GM12878 (cell line): ENCODE measurements around the gene HIVEP3. TPM values are rescaled to one million over a fixed set of nuclear protein-coding genes. Genes with fewer than 3 reads are reported as not detected.

ENCODE experiments used
- ATAC-seq: fragments of 200-7000 bp; cut with Tn5 transposase; 3 replicates; pipeline ENCODE4 v1.9.1; 2020; ENCODE audit warnings: mild to moderate bottlenecking, moderate library complexity
- BruUV-seq: library from RNA; stranded (reverse); fragments of 400-500 nt; replicated peaks from 2 replicates; lab custom pipeline; 2021; lab: Mats Ljungman, UMichigan
- CTCF ChIA-PET: fragments of 300-600 bp; sonication (Branson Sonifier 250); formaldehyde crosslinking; extraction: SDS; loops from one replicate; lab custom pipeline; 2021; ENCODE audit warnings: inconsistent platforms; lab: Yijun Ruan, JAX
- POLR2A ChIA-PET: fragments of 350-600 bp; formaldehyde crosslinking; extraction: SDS; loops from one replicate; lab custom pipeline; 2021; ENCODE audit warnings: inconsistent platforms; lab: Charles Lee
- RAD21 ChIA-PET: fragments of 300-600 bp; sonication (Branson Sonifier 250); formaldehyde crosslinking; loops from one replicate; lab custom pipeline; 2023; ENCODE audit warnings: antibody characterized with exemption; ENCODE audit not compliant: unreplicated experiment; lab: Charles Lee
- SMC1A ChIA-PET: fragments of 300-600 bp; sonication (Branson Sonifier 250); formaldehyde crosslinking; loops from one replicate; lab custom pipeline; 2023; ENCODE audit not compliant: unreplicated experiment, uncharacterized antibody; lab: Charles Lee
- DNase-seq: peaks from one replicate; pipeline ENCODE4 v3.0.0-alpha.2; 2011; ENCODE audit warnings: low read depth, low spot score
- FAIRE-seq: peaks from 3 replicates; lab custom pipeline; 2011; peaks lifted over from hg19 to GRCh38; lab: Jason Lieb, UNC
- H2AFZ ChIP-seq: 2 replicates; pipeline ENCODE4 v1.6.0; 2011; ENCODE audit warnings: low read depth, low read length, control low read depth; ENCODE audit not compliant: control insufficient read depth
- H3K27ac ChIP-seq: 2 replicates; pipeline ENCODE4 v1.5.1; 2011; ENCODE audit warnings: control low read depth; ENCODE audit not compliant: control insufficient read depth, insufficient read depth
- H3K27me3 ChIP-seq, 2 experiments: replicated peaks in 1 of 2; 2 replicates each; pipeline versions ENCODE4 v1.6.0 to v1.6.1; 2011; ENCODE audit warnings: low read length in 1 of 2; ENCODE audit not compliant: control insufficient read depth in 2 of 2, insufficient read depth in 2 of 2
- H3K36me3 ChIP-seq, 2 experiments: 2 replicates each; pipeline ENCODE4 v1.5.1; 2011; ENCODE audit warnings: low read length in 1 of 2; ENCODE audit not compliant: control insufficient read depth in 2 of 2, insufficient read depth in 2 of 2
- H3K4me1 ChIP-seq: 2 replicates; pipeline ENCODE4 v1.6.1; 2011; ENCODE audit warnings: mild to moderate bottlenecking, low read length, moderate library complexity, mixed read lengths; ENCODE audit not compliant: control insufficient read depth, insufficient read depth
- H3K4me2 ChIP-seq: 2 replicates; pipeline ENCODE4 v1.6.0; 2011; ENCODE audit warnings: control low read depth; ENCODE audit not compliant: control insufficient read depth, insufficient read depth
- H3K4me3 ChIP-seq: fragments of 200-600 bp; sonication (generic); 2 replicates; pipeline ENCODE4 v1.5.1; 2016
- H3K79me2 ChIP-seq: 2 replicates; pipeline ENCODE4 v1.6.0; 2011; ENCODE audit warnings: low read length; ENCODE audit not compliant: control insufficient read depth, insufficient read depth
- H3K9ac ChIP-seq: 2 replicates; pipeline ENCODE4 v1.8.0; 2011; ENCODE audit warnings: low read length, control low read depth, mixed read lengths; ENCODE audit not compliant: control insufficient read depth, insufficient read depth
- H3K9me3 ChIP-seq: replicated peaks from 3 replicates; pipeline ENCODE4 v1.5.1; 2011; ENCODE audit warnings: mild to moderate bottlenecking, low read length; ENCODE audit not compliant: control insufficient read depth, insufficient read depth
- H4K20me1 ChIP-seq: 2 replicates; pipeline ENCODE4 v1.6.0; 2011; ENCODE audit not compliant: control insufficient read depth, insufficient read depth
- CEBPZ ChIP-seq: fragments of 150-350 bp; IDR thresholded peaks from 2 replicates; pipeline ENCODE4 v1.6.1; 2016; ENCODE audit warnings: low read depth, low read length
- IRF4 ChIP-seq: IDR thresholded peaks from 2 replicates; pipeline ENCODE4 v1.6.1; 2011; ENCODE audit warnings: low read depth, low read length
- MAX ChIP-seq: IDR thresholded peaks from 2 replicates; pipeline ENCODE4 v1.6.1; 2012; ENCODE audit warnings: low read depth, low read length, improper control_type of control experiment
- PAX5 ChIP-seq: IDR thresholded peaks from 2 replicates; pipeline ENCODE4 v1.6.1; 2011; ENCODE audit warnings: low read depth, low read length, borderline replicate concordance
- RCOR1 ChIP-seq: conservative IDR thresholded peaks from 2 replicates; pipeline ENCODE4 v1.6.1; 2012; ENCODE audit warnings: low read depth, low read length, improper control_type of control experiment
- USF2 ChIP-seq: IDR thresholded peaks from 2 replicates; pipeline ENCODE4 v1.6.1; 2011; ENCODE audit warnings: low read depth, low read length, improper control_type of control experiment, borderline replicate concordance
- ZBTB33 ChIP-seq: fragments of 450-650 bp; IDR thresholded peaks from 2 replicates; pipeline ENCODE4 v1.6.1; 2017; ENCODE audit warnings: mild to moderate bottlenecking
- ZBTB4 ChIP-seq: fragments of 450-650 bp; formaldehyde crosslinking; IDR thresholded peaks from 2 replicates; pipeline ENCODE4 v1.4.0; 2022; ENCODE audit warnings: mild to moderate bottlenecking, moderate library complexity
- WGBS: methylation state at CpG from one replicate; pipeline ENCODE4 v1.1.6; 2016; ENCODE audit warnings: low lambda C conversion rate; ENCODE audit not compliant: insufficient replicate concordance, insufficient coverage; ENCODE audit errors: missing lambda C conversion rate; 5-methylcytosine and 5-hydroxymethylcytosine counted together
- in situ Hi-C: fragments of 300-500 bp; cut with MboI; formaldehyde crosslinking; loops from 9 replicates; pipeline ENCODE4 v1.14.3; 2018; ENCODE audit warnings: mixed read lengths
- intact Hi-C: fragments of 100-400 bp; cut with micrococcal nuclease; formaldehyde crosslinking; loops from one replicate; pipeline ENCODE4 v1.14.2; 2022; ENCODE audit not compliant: unreplicated experiment
- polyA plus RNA-seq, 11 experiments: library from polyadenylated mRNA; depleted of rRNA in 4 of 11; unstranded in 6 of 11; stranded (reverse) in 5 of 11; fragments of >200 nt; fragmentation: Nextera tagmentation in 4 of 11; fragmentation: Illumina TruSeq in 1 of 11; extraction: Ambion mirVana in 4 of 11; extraction: Trizol in 1 of 11; gene quantifications; 1 replicate in 1 of 11; 2 replicates in 10 of 11; pipeline versions ENCODE4 v1.2.1 to v1.2.3, GENCODE V29; 2011 to 2016; ENCODE audit warnings: inconsistent platforms in 2 of 11, missing spikeins in 2 of 11, low read depth in 1 of 11
- total RNA-seq, 4 experiments: library from RNA; depleted of rRNA in 3 of 4; stranded (reverse); fragments of >200 nt in 3 of 4; fragmentation: Illumina TruSeq in 1 of 4; extraction: Trizol in 1 of 4; gene quantifications; 2 replicates each; pipeline versions ENCODE4 v1.2.1 to v1.2.3, GENCODE V29; 2013 to 2021

Gene HIVEP3
- total and polyA plus RNA-seq, 10 of the 15 experiments (the other 5 are each of a cell fraction or from before 2014, with no cell fraction given) = 1.8 to 13.6 (median 3.8) TPM

- H3K9ac ChIP-seq = no peak overlapping the region
- H3K36me3 ChIP-seq = no peaks in the 10 kb centered on the region; a peak in 2 of 4 replicates
- H3K4me2 ChIP-seq = no peak overlapping the region
- peaks cover 25% of the 10 kb centered on the region for H3K4me1 ChIP-seq
- in situ Hi-C loops (no loop called here), intact Hi-C loops (no loop called here)
- 76% methylated on average over 10 of the region's 10 CpGs for WGBS
- no peak overlapping the region for H3K27ac ChIP-seq
- no peaks in the 10 kb centered on the region for H3K9me3 ChIP-seq
- ChIA-PET CTCF (interaction anchor here (8.9 kb wide), 1 partner anchor 36 kb away, joined by 63 read pairs; no protein-coding TSS in a partner anchor), SMC1A (interaction anchor here (0.7 to 1.1 kb wide), 2 partner anchors 42 to 54 kb away, joined by 3 to 4 read pairs; no protein-coding TSS in a partner anchor), POLR2A (interaction anchor here (1.6 kb wide), 1 partner anchor 34 kb away, joined by 3 read pairs; no protein-coding TSS in a partner anchor), RAD21 (no interaction called here)
- TF ChIP-seq RCOR1 = no peak
- TF ChIP-seq IRF4 = no peak
- no peak for TF ChIP-seq USF2
- no peak for TF ChIP-seq ZBTB4 (CRISPR knock-in tag)
- no peak for TF ChIP-seq PAX5
- no peak for TF ChIP-seq ZBTB33
- no peak for TF ChIP-seq MAX
- no peak for TF ChIP-seq CEBPZ
- no peak overlapping the region for H3K4me3 ChIP-seq
- DNase-seq (no peak), FAIRE-seq (no peak), ATAC-seq (no peak)
- no peaks in the 10 kb centered on the region; the same call in 1 of the 2 replicates for H3K79me2 ChIP-seq
- H2AFZ ChIP-seq = no peak overlapping the region
- BruUV-seq = no TSS peak
- H3K27me3 ChIP-seq = no peaks in the 10 kb centered on the region
- H4K20me1 ChIP-seq = no peaks in the 10 kb centered on the region
These were observed 299.0 kb downstream of the HIVEP3 start for GRCh38 chr1:41619511-41620364.
